ENCODE measurements around the gene YRDC. TPM values are rescaled to one million over a fixed set of nuclear protein-coding genes. Genes with fewer than 3 reads are reported as not detected.

Gene YRDC
- polyA plus RNA-seq, 1 donor (not counting 4 experiments of a cell fraction or from before 2014, with no cell fraction given): 22.2 TPM

DNA sequence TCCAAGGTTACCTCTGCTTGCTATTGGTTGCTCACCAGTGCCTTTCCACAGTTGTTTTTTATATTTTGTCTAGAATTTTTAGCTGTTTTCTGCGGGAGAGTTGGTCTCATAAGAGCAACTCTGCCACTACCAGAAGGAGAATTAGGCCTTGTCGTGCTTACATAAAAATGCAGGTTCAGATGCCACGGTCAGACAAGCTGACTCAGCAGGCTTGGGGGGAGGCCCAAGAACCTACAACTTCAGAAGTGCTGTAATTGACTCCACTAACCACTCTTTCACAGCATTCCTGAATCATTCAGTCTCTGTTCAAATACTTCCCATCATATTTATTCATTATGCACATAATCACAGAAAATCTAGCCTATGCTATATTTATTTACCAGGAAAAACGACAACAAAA lies 23.1 kb upstream of the YRDC start:
- no peak for DNase-seq (ENCODE audit: low read depth, low spot score)
- Histone ChIP-seq H3K9me1 (ENCODE audit: control insufficient read depth, extremely low read depth, insufficient read depth, low read length) (peaks cover 2% of the 10 kb centered on the region), H3K27ac (ENCODE audit: control insufficient read depth, insufficient read depth, low read length) (no peak overlapping the region), H3K9ac (ENCODE audit: control insufficient read depth, extremely low read depth, insufficient read depth, low read length) (no peak overlapping the region), H3K4me1 (ENCODE audit: control insufficient read depth, extremely low read depth, insufficient read depth, low read length) (peaks cover 8% of the 10 kb centered on the region), H4K20me1 (ENCODE audit: control insufficient read depth, extremely low read depth, insufficient read depth, low read length) (no peaks in the 10 kb centered on the region), H3K9me3 (ENCODE audit: control insufficient read depth, low read depth, low read length) (no peaks in the 10 kb centered on the region), H3K27me3 (ENCODE audit: control insufficient read depth, extremely low read depth, insufficient read depth, low read length) (no peaks in the 10 kb centered on the region), H3K4me3 (ENCODE audit: control insufficient read depth in 2 of 3, extremely low read depth in 1 of 3, insufficient read depth in 2 of 3, low read depth in 1 of 3, low read length in 3 of 3) (no peak overlapping the region), H3K4me2 (ENCODE audit: control insufficient read depth, extremely low read depth, insufficient read depth, low read depth, low read length) (no peak overlapping the region), H3K36me3 (ENCODE audit: control insufficient read depth in 2 of 2, extremely low read depth in 1 of 2, insufficient read depth in 2 of 2, low read length in 2 of 2) (peaks cover 17 to 35% of the 10 kb centered on the region in 2 experiments), H3K79me2 (ENCODE audit: control insufficient read depth, insufficient read depth, low read length) (no peaks in the 10 kb centered on the region), H2AFZ (ENCODE audit: control insufficient read depth, low read length) (no peak overlapping the region)
- TF ChIP-seq, protein P1, sequence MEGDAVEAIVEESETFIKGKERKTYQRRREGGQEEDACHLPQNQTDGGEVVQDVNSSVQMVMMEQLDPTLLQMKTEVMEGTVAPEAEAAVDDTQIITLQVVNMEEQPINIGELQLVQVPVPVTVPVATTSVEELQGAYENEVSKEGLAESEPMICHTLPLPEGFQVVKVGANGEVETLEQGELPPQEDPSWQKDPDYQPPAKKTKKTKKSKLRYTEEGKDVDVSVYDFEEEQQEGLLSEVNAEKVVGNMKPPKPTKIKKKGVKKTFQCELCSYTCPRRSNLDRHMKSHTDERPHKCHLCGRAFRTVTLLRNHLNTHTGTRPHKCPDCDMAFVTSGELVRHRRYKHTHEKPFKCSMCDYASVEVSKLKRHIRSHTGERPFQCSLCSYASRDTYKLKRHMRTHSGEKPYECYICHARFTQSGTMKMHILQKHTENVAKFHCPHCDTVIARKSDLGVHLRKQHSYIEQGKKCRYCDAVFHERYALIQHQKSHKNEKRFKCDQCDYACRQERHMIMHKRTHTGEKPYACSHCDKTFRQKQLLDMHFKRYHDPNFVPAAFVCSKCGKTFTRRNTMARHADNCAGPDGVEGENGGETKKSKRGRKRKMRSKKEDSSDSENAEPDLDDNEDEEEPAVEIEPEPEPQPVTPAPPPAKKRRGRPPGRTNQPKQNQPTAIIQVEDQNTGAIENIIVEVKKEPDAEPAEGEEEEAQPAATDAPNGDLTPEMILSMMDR (optimal IDR thresholded peaks at IDR 0.05 in 1 of 3, IDR thresholded peaks at IDR 0.05 in 1 of 3, conservative IDR thresholded peaks at IDR 0.05 in 1 of 3; ENCODE audit: extremely low read depth in 1 of 3, insufficient read depth in 2 of 3, low read length in 3 of 3): no peak
- no peak for FAIRE-seq
- dilution Hi-C loops (cut with MboI; ENCODE audit: extremely low pct_ligation_motif_present, low sequenced_read_pairs): no loop called here

DNA sequence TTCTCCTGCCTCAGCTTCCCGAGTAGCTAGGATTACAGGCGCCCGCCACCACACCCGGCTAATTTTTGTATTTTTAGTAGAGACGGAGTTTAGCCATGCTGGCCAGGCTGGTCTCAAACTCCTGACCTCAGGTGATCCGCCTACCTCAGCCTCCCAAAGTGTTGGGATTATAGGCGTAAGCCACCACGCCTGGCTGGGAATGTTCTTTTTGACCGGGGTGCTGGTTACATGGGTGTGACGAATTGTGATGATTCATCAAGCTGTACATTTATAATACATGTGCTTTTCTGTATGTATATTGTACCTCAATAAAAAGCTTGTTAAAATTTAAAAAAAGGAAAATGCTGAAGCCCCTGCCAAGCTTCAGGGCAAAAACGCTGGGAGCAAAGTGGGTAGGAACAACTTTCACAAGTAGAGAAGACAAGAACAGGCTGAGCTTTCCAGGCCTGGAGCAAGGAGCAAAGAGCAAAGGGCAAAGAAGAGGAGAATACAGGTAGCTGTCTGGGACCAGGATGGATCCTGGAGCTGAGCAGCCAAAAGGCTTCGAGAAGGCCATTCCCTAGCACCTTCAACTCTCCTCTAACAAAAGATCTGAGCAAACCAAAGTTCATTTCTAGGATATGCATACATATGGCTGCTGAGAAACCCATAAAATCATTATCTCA lies 20.5 kb upstream of the YRDC start:
- Histone ChIP-seq H3K36me3 (ENCODE audit: control insufficient read depth in 2 of 2, extremely low read depth in 1 of 2, insufficient read depth in 2 of 2, low read length in 2 of 2) (peaks cover 20 to 25% of the 10 kb centered on the region in 2 experiments), H3K4me1 (ENCODE audit: control insufficient read depth, extremely low read depth, insufficient read depth, low read length) (peaks cover 5% of the 10 kb centered on the region)
- DNase-seq (ENCODE audit: low read depth, low spot score): no peak

More for the DNA sequence above, 20.5 kb upstream of the YRDC start:
- no peak overlapping the region for H3K4me3 ChIP-seq (ENCODE audit: control insufficient read depth in 2 of 3, extremely low read depth in 1 of 3, insufficient read depth in 2 of 3, low read depth in 1 of 3, low read length in 3 of 3)
- H3K9ac ChIP-seq (ENCODE audit: control insufficient read depth, extremely low read depth, insufficient read depth, low read length): no peak overlapping the region
- dilution Hi-C loops (cut with MboI; ENCODE audit: extremely low pct_ligation_motif_present, low sequenced_read_pairs): no loop called here
- no peak overlapping the region for H2AFZ ChIP-seq (ENCODE audit: control insufficient read depth, low read length)
- no peaks in the 10 kb centered on the region for H4K20me1 ChIP-seq (ENCODE audit: control insufficient read depth, extremely low read depth, insufficient read depth, low read length)
- TF ChIP-seq, protein P1 (optimal IDR thresholded peaks at IDR 0.05 in 1 of 3, IDR thresholded peaks at IDR 0.05 in 1 of 3, conservative IDR thresholded peaks at IDR 0.05 in 1 of 3; ENCODE audit: extremely low read depth in 1 of 3, insufficient read depth in 2 of 3, low read length in 3 of 3): no peak
- TF ChIP-seq EZH2 (IDR thresholded peaks at IDR 0.05; ENCODE audit: low read length): no peak
- no peaks in the 10 kb centered on the region for H3K79me2 ChIP-seq (ENCODE audit: control insufficient read depth, insufficient read depth, low read length)
- peaks cover 2% of the 10 kb centered on the region for H3K9me1 ChIP-seq (ENCODE audit: control insufficient read depth, extremely low read depth, insufficient read depth, low read length)
- no peaks in the 10 kb centered on the region for H3K9me3 ChIP-seq (ENCODE audit: control insufficient read depth, low read depth, low read length)
- peak overlapping the region; percentile 69 for H3K27ac ChIP-seq (ENCODE audit: control insufficient read depth, insufficient read depth, low read length)
- H3K4me2 ChIP-seq (ENCODE audit: control insufficient read depth, extremely low read depth, insufficient read depth, low read depth, low read length): no peak overlapping the region
- FAIRE-seq: no peak
- no peaks in the 10 kb centered on the region for H3K27me3 ChIP-seq (ENCODE audit: control insufficient read depth, extremely low read depth, insufficient read depth, low read length)

All from keratinocyte (primary cell).